BE2C (cell line): ENCODE data around the gene SLX4IP.
"Not testable (repeated sequence)": the region's sequence is repeated elsewhere in the genome, so short reads cannot be mapped to it uniquely, and the experiment has no call there.

Experiments
- DNase-seq: peaks from one replicate; pipeline ENCODE4 v3.0.0-alpha.2; 2020
- H3K27me3 ChIP-seq: fragments of 250-450 bp; sonication (Bioruptor Pico); 2 replicates; pipeline ENCODE4 v1.5.1; 2020; ENCODE audit warnings: mild to moderate bottlenecking
- H3K36me3 ChIP-seq: fragments of 250-450 bp; sonication (Bioruptor Pico); 2 replicates; pipeline ENCODE4 v1.5.1; 2020; ENCODE audit warnings: mild to moderate bottlenecking
- H3K4me1 ChIP-seq: fragments of 250-450 bp; sonication (Bioruptor Pico); 2 replicates; pipeline ENCODE4 v1.5.1; 2020
- H3K4me3 ChIP-seq: 2 replicates; pipeline ENCODE4 v1.5.1; 2011; ENCODE audit warnings: low read depth, low read length
- H3K9me3 ChIP-seq: fragments of 250-450 bp; sonication (Bioruptor Pico); 2 replicates; pipeline ENCODE4 v1.5.1; 2020
- TF ChIP-seq, protein P1 (sequence below): IDR thresholded peaks from 2 replicates; pipeline ENCODE4 v1.5.1; 2012; ENCODE audit warnings: mild to moderate bottlenecking, low read depth, low read length

Gene SLX4IP

DNA sequence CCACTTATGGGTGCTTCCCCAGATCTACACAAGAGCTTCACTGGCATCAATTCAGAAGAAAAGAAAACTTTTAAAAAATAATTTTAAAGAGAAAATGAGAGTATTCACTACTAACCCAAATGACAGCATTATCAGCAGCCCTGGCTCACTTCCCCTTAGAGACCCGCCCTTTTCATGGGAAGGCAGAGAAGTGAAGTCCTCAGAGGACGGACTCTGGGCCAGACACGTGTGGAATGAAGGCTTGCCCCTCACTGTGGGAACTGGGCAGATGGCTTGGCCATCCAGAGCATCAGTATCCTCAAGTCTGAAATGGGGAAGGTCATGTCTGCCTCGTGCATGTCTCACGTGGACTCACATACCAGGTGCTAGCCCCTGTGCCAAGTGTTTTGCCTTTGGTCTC, 175.1 kb downstream of the SLX4IP start:
- Histone ChIP-seq H3K4me3 (no peak overlapping the region), H3K4me1 (no peaks in the 10 kb centered on the region), H3K27me3 (no peaks in the 10 kb centered on the region), H3K9me3 (no peaks in the 10 kb centered on the region), H3K36me3 (no peaks in the 10 kb centered on the region)
- DNase-seq = no peak
- TF ChIP-seq, protein P1, sequence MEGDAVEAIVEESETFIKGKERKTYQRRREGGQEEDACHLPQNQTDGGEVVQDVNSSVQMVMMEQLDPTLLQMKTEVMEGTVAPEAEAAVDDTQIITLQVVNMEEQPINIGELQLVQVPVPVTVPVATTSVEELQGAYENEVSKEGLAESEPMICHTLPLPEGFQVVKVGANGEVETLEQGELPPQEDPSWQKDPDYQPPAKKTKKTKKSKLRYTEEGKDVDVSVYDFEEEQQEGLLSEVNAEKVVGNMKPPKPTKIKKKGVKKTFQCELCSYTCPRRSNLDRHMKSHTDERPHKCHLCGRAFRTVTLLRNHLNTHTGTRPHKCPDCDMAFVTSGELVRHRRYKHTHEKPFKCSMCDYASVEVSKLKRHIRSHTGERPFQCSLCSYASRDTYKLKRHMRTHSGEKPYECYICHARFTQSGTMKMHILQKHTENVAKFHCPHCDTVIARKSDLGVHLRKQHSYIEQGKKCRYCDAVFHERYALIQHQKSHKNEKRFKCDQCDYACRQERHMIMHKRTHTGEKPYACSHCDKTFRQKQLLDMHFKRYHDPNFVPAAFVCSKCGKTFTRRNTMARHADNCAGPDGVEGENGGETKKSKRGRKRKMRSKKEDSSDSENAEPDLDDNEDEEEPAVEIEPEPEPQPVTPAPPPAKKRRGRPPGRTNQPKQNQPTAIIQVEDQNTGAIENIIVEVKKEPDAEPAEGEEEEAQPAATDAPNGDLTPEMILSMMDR = no peak

DNA sequence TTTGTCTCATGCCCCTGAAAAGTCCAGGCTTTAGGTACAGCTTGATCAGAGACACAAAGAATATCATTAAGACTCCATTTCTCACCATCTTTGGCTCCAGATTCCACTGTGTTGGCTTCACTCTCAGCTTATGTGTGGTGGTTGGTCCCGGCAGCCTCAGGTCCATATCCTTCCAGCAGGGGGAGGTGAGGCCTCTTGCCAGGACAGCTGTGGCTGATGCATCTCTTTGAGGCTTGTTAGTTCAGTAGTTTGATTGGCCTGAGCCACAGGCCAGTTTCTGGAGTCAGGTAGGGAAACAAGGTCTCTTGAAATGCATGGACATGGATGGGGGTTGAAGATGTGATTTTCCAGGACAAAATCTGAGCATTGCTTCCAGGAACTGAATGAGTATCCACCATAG, 176.3 kb downstream of the SLX4IP start:
- Histone ChIP-seq H3K4me1 (no peaks in the 10 kb centered on the region), H3K36me3 (no peaks in the 10 kb centered on the region), H3K4me3 (no peak overlapping the region), H3K27me3 (no peaks in the 10 kb centered on the region), H3K9me3 (no peaks in the 10 kb centered on the region)
- TF ChIP-seq, protein P1 = peak; percentile 72
- DNase-seq = peak; percentile 60

DNA sequence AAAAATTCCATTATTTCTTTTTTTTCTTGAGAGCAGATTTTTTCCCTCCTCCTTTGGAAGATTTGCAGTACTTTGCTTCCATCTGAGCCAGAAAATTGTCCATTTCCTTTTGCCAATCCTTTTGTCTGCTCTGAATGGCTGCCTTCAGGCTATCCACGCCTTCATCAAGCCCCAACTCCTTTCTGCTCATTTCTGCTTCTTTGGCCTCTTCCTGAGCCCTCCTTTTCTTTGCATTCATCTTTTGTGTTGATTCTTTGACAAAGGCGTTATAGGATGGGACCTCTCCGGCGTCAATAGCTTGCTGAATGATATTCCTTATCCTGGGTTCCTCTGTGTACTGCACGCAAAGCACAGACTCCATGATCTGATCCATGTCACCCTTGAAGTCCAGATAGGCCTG, 178.3 kb downstream of the SLX4IP start:
- not testable (repeated sequence) for H3K4me3 ChIP-seq, H3K4me1 ChIP-seq, H3K27me3 ChIP-seq, H3K9me3 ChIP-seq, H3K36me3 ChIP-seq, DNase-seq

DNA sequence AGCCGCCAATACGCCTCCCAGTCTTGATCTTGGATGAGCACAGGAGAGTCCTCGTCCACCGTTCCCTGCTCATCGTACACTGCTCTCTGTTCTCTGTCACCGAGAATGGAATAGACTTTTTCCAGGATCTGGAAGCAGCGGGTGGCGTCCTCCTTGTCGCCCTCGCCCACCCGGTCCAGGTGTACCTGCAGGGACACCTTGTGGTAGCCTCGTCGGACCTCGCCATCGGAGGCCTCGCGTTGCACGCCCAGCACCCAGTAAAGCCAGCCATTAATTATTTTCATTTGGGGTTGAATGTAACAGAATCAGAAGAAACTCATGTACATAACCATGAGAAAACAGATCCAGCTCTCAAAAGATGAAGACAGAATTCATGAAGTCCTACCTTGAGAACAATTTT, 178.8 kb downstream of the SLX4IP start:
- no peak overlapping the region for H3K4me3 ChIP-seq
- no peak for DNase-seq
- no peaks in the 10 kb centered on the region for H3K9me3 ChIP-seq
- H3K36me3 ChIP-seq = no peaks in the 10 kb centered on the region
- TF ChIP-seq, protein P1 = no peak
- no peaks in the 10 kb centered on the region for H3K27me3 ChIP-seq
- H3K4me1 ChIP-seq = no peaks in the 10 kb centered on the region

DNA sequence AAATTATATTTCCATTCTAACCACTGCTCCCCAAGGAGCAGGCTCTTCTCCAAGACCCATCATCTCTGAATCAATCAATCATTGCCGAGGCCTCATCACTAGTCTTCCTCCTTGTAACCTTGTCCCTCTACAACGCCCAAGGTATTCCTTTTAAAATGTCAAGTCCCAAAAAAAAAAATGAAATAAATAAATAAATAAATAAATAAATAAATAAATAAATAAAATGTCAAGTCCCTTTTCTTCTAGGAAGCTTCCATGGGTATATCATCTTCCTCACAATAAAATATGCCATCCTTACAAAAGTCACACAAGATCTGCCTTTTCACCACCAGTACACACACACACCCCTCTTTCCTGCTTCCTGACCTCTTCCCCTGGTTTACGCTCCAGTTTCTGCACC, 181.1 kb downstream of the SLX4IP start:
- no peaks in the 10 kb centered on the region for H3K9me3 ChIP-seq

DNA sequence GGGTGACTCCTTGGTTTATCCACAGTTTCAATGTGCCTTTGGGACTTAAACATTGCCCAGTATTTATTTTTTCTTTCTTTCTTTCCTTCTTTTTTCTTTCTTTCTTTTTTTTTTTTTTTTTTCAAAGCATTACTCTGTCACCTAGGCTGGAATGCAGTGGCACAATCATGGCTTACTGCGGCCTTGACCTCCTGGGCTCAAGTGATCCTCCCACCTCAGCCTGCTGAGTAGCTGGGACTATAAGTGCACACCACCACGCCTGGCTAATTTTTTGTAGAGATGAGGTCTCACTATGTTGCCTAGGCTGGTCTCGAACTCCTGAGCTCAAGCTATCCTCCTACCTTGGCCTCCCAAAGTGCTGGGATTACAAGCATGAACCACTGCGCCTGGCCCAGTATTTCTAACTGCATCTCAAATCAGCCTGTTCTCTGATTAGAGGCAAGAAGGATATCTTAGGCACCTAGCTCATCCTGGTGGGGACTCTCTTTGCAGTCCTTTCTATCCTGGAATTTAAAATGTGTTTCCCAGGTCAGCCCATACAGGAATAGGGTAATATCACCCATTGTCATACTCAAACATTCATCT, 182.5 kb downstream of the SLX4IP start:
- not testable (repeated sequence) for H3K9me3 ChIP-seq, H3K27me3 ChIP-seq, H3K36me3 ChIP-seq

More for the DNA sequence above, 181.1 kb downstream of the SLX4IP start:
- no peak for DNase-seq
- Histone ChIP-seq H3K4me3 (no peak overlapping the region), H3K36me3 (no peaks in the 10 kb centered on the region), H3K27me3 (no peaks in the 10 kb centered on the region), H3K4me1 (no peaks in the 10 kb centered on the region)
- TF ChIP-seq, protein P1 = no peak

DNA sequence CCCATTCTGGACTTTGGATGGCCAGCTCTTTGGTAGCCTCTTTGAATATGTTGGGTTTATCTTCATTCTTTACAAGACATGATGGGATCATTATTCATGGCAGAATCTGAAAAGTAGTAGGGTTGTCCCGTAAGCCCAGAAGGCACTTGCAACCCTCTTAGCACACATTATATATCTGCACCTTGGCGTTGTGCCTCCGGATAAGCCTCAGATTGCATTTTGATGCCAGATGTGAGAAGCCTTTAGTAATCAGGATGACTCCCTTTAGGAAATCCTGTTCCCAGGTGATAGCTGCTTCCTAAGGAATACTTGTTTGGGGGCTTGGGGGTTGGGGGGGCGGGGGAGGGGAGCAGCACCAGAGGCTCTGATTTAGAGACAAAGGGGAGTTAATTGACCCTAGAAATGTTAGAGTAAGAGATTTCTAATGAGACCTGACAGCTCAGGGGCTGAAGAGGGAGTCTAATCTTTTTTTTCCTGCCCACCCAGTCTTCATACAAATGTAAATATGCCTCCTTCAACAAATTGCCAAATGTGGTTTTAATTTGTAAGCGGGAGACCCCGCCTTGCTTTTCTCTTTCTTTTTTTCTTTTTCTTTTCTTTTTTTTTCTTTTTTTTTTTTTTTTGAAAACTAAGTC, 183.6 kb downstream of the SLX4IP start:
- no peaks in the 10 kb centered on the region for H3K4me1 ChIP-seq
- no peaks in the 10 kb centered on the region for H3K27me3 ChIP-seq
- no peaks in the 10 kb centered on the region for H3K36me3 ChIP-seq
- no peak for DNase-seq
- TF ChIP-seq, protein P1 = no peak
- no peak overlapping the region for H3K4me3 ChIP-seq
- H3K9me3 ChIP-seq = no peaks in the 10 kb centered on the region; the same call in 1 of the 2 replicates

More for the DNA sequence above, 182.5 kb downstream of the SLX4IP start:
- H3K4me1 ChIP-seq, H3K4me3 ChIP-seq, DNase-seq: not testable (repeated sequence)
